SK-MEL-5 (cell line): ENCODE data around the gene SCYL2. TPM values are rescaled to one million over a fixed set of nuclear protein-coding genes. Genes with fewer than 3 reads are reported as not detected.
"Not testable (repeated sequence)": the region's sequence is repeated elsewhere in the genome, so short reads cannot be mapped to it uniquely, and the experiment has no call there.

Experiments used
- DNase-seq: peaks from one replicate; pipeline ENCODE4 v3.0.0-alpha.2; 2016; ENCODE audit warnings: low read depth, low spot score
- in situ Hi-C: cut with HindIII; loops from 2 replicates; pipeline ENCODE4 v1.10.0; 2016; ENCODE audit warnings: low sequenced_read_pairs, high pct_unique_total_duplicates, low pct_unique_long_range_greater_than_20kb
- polyA plus RNA-seq, 2 experiments: library from polyadenylated mRNA; depleted of rRNA; stranded (reverse); fragments of >200 nt; gene quantifications; 2 replicates each; pipeline ENCODE4 v1.2.3, GENCODE V29; 2015
- total RNA-seq: library from RNA; depleted of rRNA; stranded (reverse); fragments of >200 nt; shearing (Covaris generic); gene quantifications from 2 replicates; pipeline ENCODE4 v1.2.3, GENCODE V29; 2014; rRNA removed

SCYL2 gene, protein sequence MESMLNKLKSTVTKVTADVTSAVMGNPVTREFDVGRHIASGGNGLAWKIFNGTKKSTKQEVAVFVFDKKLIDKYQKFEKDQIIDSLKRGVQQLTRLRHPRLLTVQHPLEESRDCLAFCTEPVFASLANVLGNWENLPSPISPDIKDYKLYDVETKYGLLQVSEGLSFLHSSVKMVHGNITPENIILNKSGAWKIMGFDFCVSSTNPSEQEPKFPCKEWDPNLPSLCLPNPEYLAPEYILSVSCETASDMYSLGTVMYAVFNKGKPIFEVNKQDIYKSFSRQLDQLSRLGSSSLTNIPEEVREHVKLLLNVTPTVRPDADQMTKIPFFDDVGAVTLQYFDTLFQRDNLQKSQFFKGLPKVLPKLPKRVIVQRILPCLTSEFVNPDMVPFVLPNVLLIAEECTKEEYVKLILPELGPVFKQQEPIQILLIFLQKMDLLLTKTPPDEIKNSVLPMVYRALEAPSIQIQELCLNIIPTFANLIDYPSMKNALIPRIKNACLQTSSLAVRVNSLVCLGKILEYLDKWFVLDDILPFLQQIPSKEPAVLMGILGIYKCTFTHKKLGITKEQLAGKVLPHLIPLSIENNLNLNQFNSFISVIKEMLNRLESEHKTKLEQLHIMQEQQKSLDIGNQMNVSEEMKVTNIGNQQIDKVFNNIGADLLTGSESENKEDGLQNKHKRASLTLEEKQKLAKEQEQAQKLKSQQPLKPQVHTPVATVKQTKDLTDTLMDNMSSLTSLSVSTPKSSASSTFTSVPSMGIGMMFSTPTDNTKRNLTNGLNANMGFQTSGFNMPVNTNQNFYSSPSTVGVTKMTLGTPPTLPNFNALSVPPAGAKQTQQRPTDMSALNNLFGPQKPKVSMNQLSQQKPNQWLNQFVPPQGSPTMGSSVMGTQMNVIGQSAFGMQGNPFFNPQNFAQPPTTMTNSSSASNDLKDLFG
- 42.1 and 45.1 TPM in 2 replicates for total RNA-seq
- polyA plus RNA-seq (2015; cell fraction: cytosol; rRNA removed) = 30.4 and 36.1 TPM in 2 replicates
- polyA plus RNA-seq (2015; cell fraction: nucleus; rRNA removed) = 52.8 and 90.8 TPM in 2 replicates

DNA sequence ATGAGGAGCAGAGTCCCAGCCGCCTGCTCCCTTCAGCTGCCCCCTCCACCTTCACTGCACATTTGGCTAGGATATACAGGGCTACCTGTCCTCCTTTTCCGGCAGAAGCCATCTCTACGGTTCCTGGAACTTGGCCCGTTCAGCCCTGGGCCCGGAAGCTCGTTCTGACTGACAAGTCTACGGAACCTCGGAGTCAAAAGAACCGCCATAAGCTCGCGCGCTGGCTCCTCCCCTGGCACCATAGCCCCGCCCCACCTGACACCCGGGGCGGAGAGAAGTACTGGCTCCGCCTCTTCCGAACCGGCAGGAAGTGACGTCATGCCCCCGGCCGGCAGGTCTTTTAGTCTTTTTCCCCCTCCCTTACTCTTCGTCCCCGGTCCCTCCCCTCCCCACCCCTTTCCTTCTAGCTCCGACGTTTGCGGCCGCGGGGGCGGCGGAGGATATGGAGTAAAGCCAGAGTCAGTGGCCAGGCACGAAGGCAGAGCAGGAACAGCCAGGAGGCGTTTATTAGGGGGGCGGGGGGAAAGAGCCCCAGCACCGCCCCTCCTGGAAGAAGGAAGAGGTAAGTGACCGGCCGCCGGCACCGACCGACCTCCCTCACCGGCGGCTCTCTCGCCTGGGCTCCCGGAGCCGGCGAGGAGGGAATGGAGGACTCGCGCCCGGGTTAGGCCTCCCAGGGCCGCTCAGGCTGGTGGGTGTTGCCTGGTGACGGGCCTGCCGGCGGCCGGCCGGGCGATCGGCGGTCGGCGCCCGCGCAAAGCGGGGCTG lies at the start of gene SCYL2, which contains the start of gene DEPDC4:
SCYL2 (plus strand) TSS at position 343 of the 768 bp plus-strand sequence. CDS start 15,794 bp downstream, outside the sequence.
DEPDC4 (minus strand) TSS at position 245 of the 768 bp plus-strand sequence; CDS start at position 242, 3 bp downstream.
- peak; percentile 97 for DNase-seq
- in situ Hi-C loops = no loop called here

- in situ Hi-C loops = no loop called here
- DNase-seq = no peak
Observed at GRCh38 chr12:100219328-100220109, 47.5 kb upstream of the SCYL2 start.

DNA sequence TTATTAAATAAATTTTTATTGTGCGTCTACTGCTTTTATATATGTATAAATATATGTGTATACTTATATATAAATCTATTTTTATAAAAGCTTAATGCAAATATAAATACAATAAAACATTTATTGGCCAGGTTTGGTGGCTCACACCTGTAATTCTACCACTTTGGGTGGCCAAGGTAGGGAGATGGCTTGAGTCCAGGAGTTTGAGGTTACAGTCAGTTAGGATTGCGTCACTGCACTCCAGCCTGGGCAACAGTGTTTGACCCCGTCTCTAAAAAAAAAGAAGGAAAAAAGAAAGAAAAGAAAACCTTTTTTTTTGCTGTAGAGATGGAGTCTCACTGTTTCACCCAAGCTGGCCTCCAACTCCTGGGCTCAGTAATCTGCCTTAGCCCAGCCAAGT lies 45.5 kb upstream of the SCYL2 start:
- in situ Hi-C loops = no loop called here
- DNase-seq = no peak

- DNase-seq, in situ Hi-C loops: not testable (repeated sequence)
Observed at GRCh38 chr12:100222173-100222572, 44.8 kb upstream of the SCYL2 start.

- in situ Hi-C loops = no loop called here
- DNase-seq = no peak
Observed at GRCh38 chr12:100225491-100225890, 41.5 kb upstream of the SCYL2 start.

- peak; percentile 65 for DNase-seq
- in situ Hi-C loops = no loop called here
Observed at GRCh38 chr12:100229036-100229635, 37.8 kb upstream of the SCYL2 start.

DNA sequence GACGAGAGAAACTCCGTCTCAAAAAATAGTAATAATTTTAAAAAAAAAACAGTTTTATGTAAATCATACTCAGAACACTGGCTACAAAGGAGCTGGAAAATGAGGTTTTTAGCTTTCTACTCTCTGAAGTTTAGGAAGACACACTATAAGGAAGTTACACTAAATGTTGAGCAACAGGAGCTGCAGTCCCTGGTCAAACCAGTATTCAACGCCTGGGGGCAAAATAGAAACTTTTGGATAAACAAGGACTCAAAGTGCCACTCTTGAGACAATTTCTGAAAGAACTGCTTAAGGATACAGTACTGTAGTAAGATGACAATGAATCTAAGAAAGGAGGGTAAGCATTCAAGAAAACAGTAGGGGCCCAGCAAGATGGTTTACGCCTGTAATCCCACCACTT lies 37.1 kb upstream of the SCYL2 start:
- in situ Hi-C loops = no loop called here

DNA sequence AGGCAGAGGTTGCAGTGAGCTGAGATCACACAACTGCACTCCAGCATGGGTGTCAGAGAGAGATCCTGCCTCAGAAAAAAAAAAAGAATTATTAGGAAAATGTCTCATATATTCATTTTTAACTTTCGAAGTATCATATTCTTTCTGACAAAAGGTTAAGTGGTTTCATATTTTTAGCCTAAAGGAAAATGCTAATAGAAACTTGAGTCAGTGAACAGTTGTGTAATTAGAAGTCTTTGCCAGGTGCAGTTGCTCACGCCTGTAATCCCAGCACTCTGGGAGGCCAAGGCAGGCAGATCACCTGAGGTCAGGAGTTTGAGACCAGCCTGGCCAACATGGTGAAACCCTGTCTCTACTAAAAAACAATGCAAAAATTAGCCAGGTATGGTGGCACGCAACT lies 35.1 kb upstream of the SCYL2 start:
- in situ Hi-C loops, DNase-seq: not testable (repeated sequence)

More for the DNA sequence above, 37.1 kb upstream of the SCYL2 start:
- peak; percentile 43 for DNase-seq

DNA sequence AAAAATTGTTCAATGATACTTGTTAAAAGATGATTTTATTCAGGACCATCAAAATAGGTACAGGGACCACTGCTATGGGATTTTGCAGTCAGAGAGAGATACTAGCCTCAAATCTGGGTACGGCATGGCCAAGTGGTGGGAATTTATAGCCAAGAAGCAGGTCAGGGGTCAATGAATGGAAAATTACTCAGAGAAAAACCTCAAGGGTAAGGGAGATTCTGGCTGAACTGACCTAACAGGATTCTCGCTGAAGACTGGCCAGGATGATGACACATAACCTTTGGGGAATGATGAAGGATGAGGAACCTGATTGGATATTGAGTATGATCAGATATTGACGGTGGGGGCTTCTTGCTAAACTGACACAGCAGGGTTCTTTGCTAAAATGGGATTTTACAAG lies 32.8 kb upstream of the SCYL2 start:
- no peak for DNase-seq
- in situ Hi-C loops = no loop called here

DNA sequence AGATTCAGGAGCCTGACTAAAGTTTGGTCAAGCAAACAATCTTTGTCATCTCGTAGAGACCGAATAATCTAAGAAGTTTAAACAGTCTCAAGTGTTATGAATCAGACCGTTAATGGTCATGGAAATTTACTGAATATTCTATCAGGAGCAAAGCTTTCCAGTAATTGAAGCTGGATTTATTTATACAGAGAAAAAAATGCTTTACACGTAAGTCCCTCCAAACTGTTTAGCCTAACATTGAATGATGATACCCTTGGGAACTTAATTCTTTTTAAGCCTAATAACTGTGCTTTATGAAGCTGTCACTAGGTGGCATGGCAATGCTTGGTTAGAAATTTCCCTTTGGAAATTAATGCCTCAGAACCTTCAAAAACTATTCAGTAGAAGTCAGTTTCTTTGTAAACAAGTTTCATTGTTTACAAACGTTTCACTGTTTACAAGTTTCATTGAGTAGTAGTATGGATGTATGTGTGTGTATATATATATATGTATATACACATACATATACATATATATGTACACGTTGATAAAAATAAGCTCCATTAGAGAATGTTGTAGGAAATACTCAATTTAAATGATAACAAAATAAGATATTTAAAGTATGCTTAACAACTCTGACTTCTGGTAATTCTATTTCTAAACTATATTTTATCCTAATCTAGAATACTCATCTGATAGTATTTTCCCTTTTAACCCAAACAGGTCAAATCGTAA lies 32.2 kb upstream of the SCYL2 start:
- in situ Hi-C loops = no loop called here
- DNase-seq = peak; percentile 72

- DNase-seq = no peak
- in situ Hi-C loops = no loop called here
Observed at GRCh38 chr12:100238801-100239200, 28.2 kb upstream of the SCYL2 start.

- DNase-seq = no peak
- in situ Hi-C loops = no loop called here
Observed at GRCh38 chr12:100239589-100239988, 27.4 kb upstream of the SCYL2 start.

DNA sequence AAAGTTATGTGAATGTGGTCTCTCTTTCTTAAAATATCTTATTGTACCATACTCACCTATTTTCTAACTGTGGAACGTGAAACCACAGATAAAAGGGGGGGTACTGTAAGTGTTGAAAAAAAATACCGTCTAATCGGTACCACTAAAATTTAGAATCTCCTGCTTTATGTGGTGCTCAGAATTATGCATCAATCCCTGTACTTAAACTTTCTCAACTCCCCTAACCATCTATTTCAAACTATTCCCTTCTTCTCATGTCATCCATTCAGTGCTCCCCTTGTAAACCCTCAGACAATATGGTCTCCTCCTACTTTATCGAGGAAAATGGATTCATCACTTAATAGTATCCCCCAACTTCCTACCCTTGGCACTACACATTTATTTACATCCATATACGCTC lies 23.8 kb upstream of the SCYL2 start:
- in situ Hi-C loops = no loop called here

DNA sequence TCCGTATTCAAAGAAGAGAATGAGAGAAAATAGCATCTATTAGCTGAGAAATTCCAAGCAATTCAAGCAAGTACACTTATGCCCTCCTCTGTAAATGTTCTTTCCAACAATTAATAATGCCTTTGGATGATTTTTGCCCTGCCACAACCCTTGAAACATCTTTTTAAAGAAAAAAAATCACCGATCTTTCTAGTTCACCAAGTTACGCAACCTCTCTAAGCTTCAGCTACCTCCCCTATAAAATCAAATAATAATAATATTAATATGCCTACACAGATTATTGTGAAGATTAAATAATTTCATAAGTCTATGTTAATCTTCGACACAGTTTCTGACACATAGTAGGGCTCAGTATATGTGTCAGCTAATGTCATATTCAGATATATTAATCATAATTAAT lies 19.2 kb upstream of the SCYL2 start:
- in situ Hi-C loops = no loop called here
- no peak for DNase-seq

More for the DNA sequence above, 23.8 kb upstream of the SCYL2 start:
- DNase-seq = no peak

DNA sequence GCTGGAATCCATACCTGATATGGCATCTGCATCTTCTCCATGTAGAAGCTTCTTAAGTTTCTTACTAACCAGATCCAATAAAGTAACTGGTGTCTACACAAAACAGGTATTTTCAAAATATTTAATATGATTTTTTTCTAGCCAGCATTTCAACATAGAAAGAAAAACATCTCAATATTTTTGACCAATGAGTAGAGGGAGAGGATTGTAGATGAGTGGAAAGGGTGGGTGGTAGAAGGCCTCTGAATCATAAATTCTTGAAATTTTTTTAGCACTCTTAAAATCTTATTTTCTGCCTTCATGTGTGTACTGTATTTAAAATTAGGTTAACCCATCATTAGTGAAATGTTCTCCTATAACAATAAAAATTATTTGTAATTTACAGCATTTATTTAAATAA lies 18.1 kb upstream of the SCYL2 start:
- in situ Hi-C loops = no loop called here
- DNase-seq = no peak

- in situ Hi-C loops = no loop called here
- DNase-seq = no peak
Observed at GRCh38 chr12:100249941-100250340, 17.0 kb upstream of the SCYL2 start.
